ENCODE data around the gene APC2. TPM values are rescaled to one million over a fixed set of nuclear protein-coding genes. Genes with fewer than 3 reads are reported as not detected.
"Not testable (repeated sequence)": the region's sequence is repeated elsewhere in the genome, so short reads cannot be mapped to it uniquely, and the experiment has no call there.

The APC2 gene
- total RNA-seq, 2 donors from 2014 or later = 0.05 to 2.2 TPM

DNA sequence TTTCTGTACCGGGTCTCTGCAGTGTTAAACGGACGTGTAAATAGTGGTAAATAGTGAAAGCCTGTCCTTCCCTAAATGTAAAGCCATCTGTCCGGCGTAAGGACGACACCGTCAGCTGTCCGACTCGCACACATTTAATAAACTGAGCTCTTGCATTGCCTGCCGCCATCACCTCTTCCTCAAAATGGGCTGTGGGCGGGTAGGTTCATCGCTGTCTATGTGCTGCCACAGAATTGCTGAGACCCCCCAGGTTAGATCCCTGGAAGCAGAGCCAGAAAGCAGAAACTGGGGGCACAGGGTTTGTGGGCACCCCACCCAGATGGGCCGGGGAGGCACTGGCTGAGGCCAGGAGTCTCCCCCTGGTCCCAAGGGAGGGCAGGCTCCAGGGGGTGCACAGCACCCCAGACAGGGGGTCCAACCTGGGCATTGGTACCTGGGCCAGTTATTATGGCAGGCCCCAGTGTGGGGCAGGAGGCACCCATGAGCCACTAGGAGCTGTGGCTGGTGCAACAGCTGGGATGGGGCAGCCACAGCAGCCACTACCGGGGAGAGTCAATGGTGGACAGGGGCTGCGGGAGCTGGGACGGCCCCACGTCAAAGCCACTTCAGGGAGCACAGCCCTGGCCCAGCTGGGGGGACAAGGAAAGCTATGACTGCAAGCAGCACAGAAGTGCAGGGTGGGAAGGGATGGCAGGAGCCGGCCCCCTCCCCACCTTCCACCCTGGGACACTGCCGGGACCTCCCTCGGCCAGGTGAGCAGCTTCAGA lies 23.3 kb downstream of the APC2 start:
- Histone ChIP-seq H3K4me1 (replicated peaks) (peaks cover 22% of the 10 kb centered on the region), H3K27ac (no peak overlapping the region), H3K27me3 (replicated peaks; ENCODE audit: insufficient read depth) (peaks cover 21% of the 10 kb centered on the region), H3K4me3 (no peak overlapping the region), H3K9me3 (no peaks in the 10 kb centered on the region), H3K36me3 (no peaks in the 10 kb centered on the region)
- intact Hi-C loops (cut with DNase I) = no loop called here
- DNase-seq (ENCODE audit: low spot score) = no peak
- TF ChIP-seq POLR2AphosphoS5 (IDR thresholded peaks at IDR 0.05) (no peak), POLR2A (IDR thresholded peaks at IDR 0.05) (no peak)
- TF ChIP-seq, protein P1, sequence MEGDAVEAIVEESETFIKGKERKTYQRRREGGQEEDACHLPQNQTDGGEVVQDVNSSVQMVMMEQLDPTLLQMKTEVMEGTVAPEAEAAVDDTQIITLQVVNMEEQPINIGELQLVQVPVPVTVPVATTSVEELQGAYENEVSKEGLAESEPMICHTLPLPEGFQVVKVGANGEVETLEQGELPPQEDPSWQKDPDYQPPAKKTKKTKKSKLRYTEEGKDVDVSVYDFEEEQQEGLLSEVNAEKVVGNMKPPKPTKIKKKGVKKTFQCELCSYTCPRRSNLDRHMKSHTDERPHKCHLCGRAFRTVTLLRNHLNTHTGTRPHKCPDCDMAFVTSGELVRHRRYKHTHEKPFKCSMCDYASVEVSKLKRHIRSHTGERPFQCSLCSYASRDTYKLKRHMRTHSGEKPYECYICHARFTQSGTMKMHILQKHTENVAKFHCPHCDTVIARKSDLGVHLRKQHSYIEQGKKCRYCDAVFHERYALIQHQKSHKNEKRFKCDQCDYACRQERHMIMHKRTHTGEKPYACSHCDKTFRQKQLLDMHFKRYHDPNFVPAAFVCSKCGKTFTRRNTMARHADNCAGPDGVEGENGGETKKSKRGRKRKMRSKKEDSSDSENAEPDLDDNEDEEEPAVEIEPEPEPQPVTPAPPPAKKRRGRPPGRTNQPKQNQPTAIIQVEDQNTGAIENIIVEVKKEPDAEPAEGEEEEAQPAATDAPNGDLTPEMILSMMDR (IDR thresholded peaks at IDR 0.05) = no peak
- WGBS = 68% methylated on average over 19 of the region's 20 CpGs

DNA sequence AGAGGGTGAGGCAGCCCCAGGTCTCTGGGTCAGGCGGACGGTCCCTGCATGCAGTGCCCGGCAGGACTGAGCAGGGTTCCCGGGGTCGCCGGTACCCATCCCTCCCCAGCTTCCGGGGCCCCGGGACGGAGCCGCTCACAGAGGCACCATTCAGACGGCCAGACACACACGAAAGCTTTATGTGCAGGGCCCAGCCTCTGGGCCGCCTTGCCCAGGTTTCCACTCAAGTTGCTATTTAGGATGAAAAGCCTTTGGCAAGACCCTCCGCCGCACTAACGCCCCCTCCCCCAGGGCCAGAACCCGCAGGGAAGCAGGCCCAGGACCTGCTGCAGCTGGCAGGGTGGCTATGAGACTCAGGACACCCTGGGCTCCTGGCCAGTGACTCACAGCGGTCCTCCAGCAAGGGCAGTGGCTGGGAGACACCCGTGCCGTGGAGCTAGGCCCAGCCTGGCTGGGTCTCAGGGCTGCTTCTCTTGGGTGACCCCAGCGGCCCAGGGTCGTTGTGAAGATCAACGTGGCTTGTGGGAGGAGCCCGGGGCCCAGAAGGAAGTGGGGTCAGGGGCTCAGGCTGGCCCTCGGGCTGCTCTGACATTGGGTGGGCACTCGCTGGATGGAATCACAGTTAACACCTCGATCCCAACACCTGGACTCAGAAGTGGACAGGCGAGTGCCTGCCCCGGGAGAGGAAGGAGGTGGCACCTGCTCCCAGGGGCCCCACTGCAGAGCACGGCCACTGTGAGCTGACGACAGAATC lies 24.3 kb downstream of the APC2 start:
- no peak overlapping the region for H3K27ac ChIP-seq
- no peaks in the 10 kb centered on the region for H3K9me3 ChIP-seq
- no peak for DNase-seq (ENCODE audit: low spot score)
- no peak for TF ChIP-seq POLR2A (IDR thresholded peaks at IDR 0.05)
- TF ChIP-seq, protein P1 (IDR thresholded peaks at IDR 0.05) = no peak
- TF ChIP-seq POLR2AphosphoS5 (IDR thresholded peaks at IDR 0.05) = no peak
- H3K4me3 ChIP-seq = no peak overlapping the region
- H3K27me3 ChIP-seq (replicated peaks; ENCODE audit: insufficient read depth) = peaks cover 16% of the 10 kb centered on the region
- intact Hi-C loops (cut with DNase I) = no loop called here
- 77% methylated on average over 28 of the region's 31 CpGs for whole genome bisulfite sequencing
- peaks cover 17% of the 10 kb centered on the region for H3K4me1 ChIP-seq (replicated peaks)
- no peaks in the 10 kb centered on the region for H3K36me3 ChIP-seq

DNA sequence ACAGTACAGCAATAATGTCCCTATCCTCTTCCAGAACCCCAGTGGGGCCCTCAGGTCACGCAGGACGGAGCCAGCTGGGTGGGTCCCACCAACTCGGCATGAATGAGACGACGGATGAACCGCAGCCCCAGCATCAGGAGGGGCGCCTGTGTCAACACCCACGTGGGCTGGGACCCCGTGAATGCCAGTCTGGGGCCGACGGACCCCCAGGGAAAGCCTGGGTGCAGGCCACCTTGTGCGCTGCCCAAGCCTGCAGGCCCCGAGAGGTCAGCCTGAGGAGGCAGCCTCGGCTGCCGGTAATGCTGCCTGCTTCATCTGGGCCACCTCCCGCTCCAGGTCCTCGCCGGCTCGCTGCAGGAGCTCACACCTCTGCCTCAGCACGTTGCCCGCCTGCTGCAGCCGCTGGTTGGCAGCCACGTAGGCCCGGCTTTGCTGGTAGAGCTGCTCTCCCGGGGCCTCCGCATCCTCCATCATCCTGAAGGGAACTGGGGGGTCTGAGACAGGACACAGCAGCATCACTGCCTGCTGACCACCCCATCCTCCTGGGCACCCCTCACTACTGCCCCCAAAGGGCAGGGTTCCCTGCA lies 24.9 kb downstream of the APC2 start:
- 89% methylated on average over 20 of the region's 26 CpGs for WGBS
- Histone ChIP-seq H3K27me3 (replicated peaks; ENCODE audit: insufficient read depth) (peaks cover 14% of the 10 kb centered on the region), H3K9me3 (no peaks in the 10 kb centered on the region), H3K4me3 (no peak overlapping the region), H3K4me1 (replicated peaks) (peaks cover 13% of the 10 kb centered on the region), H3K27ac (no peak overlapping the region), H3K36me3 (no peaks in the 10 kb centered on the region)
- intact Hi-C loops (cut with DNase I) = no loop called here
- TF ChIP-seq POLR2A (IDR thresholded peaks at IDR 0.05) = no peak
- TF ChIP-seq, protein P1 (IDR thresholded peaks at IDR 0.05) = no peak
- TF ChIP-seq POLR2AphosphoS5 (IDR thresholded peaks at IDR 0.05) = no peak
- no peak for DNase-seq (ENCODE audit: low spot score)

DNA sequence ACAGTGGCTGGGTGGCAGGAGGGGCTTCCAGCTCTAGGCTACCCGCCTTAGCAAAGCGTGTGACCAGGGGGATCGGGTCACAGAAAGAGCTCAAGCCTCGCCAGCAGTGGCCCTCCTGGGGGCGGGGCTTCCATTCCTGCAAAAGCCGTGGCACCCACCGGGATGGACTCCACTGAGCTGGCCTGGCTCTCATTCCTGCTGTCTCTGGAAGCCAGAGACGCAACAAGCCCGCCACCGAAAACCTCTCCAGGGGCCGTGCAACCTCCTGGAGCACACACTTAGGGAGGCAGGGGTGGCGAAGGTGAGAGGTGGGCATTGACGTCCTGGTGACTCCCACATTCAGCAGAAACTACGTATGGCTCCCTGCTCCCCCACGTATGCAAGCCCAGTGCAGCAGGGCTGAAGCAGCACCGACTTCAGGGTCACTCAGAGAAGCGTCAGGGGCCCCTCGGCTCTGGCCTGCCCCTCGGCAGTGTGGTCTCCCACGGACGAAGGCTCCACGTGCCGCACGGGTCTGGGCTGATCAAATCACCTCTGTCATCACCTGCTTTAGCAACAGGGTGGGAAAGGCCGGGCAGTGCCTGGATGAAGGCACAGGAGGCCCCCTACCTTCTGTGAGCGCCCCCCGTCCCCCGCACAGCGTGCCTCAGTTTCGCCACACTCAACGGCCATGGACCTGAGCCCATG lies 26.0 kb downstream of the APC2 start:
- H3K4me1 ChIP-seq (replicated peaks) = peaks cover 2% of the 10 kb centered on the region
- no peaks in the 10 kb centered on the region for H3K9me3 ChIP-seq
- no peaks in the 10 kb centered on the region for H3K36me3 ChIP-seq
- TF ChIP-seq POLR2AphosphoS5 (IDR thresholded peaks at IDR 0.05) (no peak), POLR2A (IDR thresholded peaks at IDR 0.05) (no peak)
- TF ChIP-seq, protein P1 (IDR thresholded peaks at IDR 0.05) = no peak
- peaks cover 9% of the 10 kb centered on the region for H3K27me3 ChIP-seq (replicated peaks; ENCODE audit: insufficient read depth)
- H3K4me3 ChIP-seq = no peak overlapping the region
- DNase-seq (ENCODE audit: low spot score) = no peak
- 93% methylated on average over 29 of the region's 31 CpGs for WGBS
- no peak overlapping the region for H3K27ac ChIP-seq
- intact Hi-C loops (cut with DNase I) = no loop called here

DNA sequence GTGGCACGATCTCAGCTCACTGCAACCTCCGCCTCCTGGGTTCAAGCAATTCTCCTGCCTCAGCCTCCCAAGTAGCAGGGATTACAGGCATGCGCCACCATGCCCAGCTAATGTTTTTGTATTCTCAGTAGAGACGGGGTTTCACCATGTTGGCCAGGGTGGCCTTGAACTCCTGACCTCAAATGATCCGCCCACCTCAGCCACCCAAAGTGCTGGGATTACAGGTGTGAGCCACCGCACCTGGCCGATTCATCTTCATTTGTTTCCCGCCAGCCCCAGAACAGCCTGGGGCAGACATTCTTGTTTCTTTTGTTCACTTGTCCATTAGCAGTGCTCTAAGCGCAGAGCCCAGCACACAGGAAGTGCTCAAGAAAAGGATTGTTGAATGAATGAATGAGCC lies 27.1 kb downstream of the APC2 start:
- 94% methylated on average over 9 of the region's 9 CpGs for WGBS
- DNase-seq (ENCODE audit: low spot score); H3K4me1 ChIP-seq (replicated peaks); H3K27me3 ChIP-seq (replicated peaks; ENCODE audit: insufficient read depth); intact Hi-C loops (cut with DNase I); H3K9me3 ChIP-seq; H3K27ac ChIP-seq; H3K36me3 ChIP-seq; H3K4me3 ChIP-seq: not testable (repeated sequence)

Measured in prostate gland (tissue), 2 donors.